Renal cortex interstitium (tissue), 11 donors: ENCODE measurements around the gene FARS2. TPM values are rescaled to one million over a fixed set of nuclear protein-coding genes. Genes with fewer than 3 reads are reported as not detected.

Source experiments
- DNase-seq, 11 donors: peaks; one replicate each; pipeline ENCODE4 v3.0.0-alpha.2; 2013; ENCODE audit warnings: low read depth in 9 of 11, low spot score in 4 of 11; ENCODE audit errors: extremely low read depth in 1 of 11
- polyA plus RNA-seq, 3 donors: library from polyadenylated mRNA; unstranded; fragments of 120-200 nt; gene quantifications; one replicate each; pipeline ENCODE4 v1.2.1, GENCODE V29; 2013; ENCODE audit not compliant: insufficient read length in 3 of 3

The FARS2 gene
- polyA plus RNA-seq, 3 donors = 18.9 to 21.7 (median 20.0) TPM

DNA sequence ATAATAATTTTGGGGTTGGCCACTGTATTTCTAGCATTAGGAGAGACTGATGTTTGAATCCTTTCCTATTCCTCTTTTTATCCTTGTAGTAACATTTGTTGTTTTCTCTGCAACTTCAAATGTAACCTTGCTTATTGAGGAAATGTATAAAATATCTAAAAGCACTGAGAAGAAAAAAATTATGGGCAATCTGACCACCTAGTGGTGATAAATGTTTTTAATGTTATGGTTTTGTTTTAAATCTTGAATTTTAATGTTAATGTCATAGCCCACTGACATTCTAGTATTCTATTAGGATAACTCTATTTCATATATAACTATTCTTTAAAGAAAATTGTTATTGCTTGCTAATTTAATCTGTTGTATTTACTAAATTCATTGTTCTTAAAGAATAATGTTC is 134.4 kb downstream of the FARS2 start:
- DNase-seq = no peak

DNA sequence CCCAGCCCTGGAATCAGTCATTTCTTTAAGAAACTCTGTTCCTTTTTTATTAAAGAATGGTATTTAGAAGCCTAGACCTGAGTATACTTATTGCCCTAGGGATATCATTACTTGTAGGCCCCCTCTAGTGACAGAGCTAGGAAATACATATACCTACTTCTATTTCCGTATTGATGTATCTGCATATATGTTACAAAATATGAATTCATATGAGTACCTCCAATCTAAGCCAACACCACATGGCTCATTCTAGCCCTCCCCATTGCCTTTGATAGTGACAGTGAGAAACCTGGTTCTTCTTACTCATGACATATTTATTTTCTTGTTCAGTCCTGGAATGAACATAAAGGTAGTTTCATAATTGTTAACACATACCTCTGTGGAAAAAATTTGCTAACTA is 137.2 kb downstream of the FARS2 start:
- no peak for DNase-seq

DNA sequence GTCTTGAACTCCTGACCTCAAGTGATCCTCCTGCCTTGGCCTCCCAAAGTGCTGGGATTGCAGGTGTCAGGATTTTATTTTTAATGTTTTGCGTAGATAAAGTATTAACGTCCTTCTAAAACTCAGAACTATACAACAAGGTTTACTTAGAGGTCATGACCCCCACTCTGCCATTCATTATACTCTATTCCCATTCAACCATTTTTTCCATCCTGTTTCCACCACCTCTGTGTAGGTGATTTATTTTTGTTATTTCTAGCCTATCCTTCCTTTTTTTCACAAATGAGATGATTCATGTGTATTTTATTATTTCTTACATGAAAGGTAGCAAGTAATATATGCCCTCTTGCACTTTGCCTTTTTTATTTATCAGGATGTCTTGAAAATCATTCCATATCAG is 138.1 kb downstream of the FARS2 start:
- no peak for DNase-seq

DNA sequence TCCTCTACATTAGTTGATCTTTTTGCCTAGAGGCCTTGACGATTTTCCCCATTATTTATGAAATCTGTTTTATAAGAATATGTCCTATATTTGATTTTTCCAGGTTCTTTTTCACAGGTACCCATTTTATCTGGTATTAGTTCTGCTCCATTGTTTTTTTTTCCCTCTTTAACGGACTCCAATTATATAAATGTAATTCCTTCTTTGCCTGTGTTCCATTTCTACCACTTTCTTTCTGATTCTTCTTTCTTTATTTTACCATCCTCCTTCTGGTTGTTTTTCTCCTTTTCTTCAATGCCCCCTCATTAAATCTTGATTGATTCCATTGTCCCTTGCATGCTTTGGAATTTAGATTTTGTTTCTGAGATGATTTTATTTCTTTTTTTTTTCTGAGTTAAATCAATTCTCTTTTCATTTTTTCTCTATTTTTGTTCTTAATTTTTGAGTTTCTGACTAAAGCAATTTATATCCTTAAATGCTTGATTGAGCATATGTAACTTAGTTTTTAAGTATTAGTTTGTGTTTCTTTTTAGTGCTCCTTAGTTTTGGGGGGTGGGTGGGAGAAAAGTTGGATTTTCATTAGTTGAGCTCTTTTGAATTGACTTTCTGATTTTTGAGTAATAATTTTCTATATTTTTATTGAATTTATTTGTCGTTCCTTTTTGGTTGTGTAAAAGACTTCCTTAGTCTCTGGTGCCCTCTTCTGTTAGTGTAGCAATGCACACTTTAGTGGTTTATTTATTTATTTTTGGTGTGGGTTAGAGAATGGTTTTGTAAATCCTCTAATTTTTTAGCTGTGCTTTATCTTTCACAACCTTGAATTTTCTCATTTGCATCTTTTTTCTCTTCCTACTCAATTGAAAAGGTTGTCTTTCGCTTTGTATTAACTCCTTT is 140.8 kb downstream of the FARS2 start:
- no peak for DNase-seq

DNA sequence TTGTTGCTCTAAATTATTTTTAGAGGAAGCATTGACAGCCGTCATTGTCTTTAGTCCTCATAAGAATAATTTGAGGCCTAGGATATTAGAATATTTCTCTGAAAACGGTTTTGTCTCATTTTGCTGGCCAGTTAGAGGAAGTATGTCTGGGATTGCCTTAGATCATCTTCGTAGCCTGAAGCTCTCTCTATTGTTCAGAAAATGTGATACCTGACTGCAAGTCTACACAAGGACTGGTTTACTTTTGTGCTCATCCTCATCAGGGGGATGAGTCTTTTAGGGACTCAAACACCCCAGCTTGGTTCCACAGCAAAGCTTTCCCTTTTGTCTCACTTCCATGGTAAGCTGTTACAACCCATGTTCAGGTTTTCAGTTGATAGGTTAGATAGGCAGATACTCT is 141.8 kb downstream of the FARS2 start:
- DNase-seq = no peak

DNA sequence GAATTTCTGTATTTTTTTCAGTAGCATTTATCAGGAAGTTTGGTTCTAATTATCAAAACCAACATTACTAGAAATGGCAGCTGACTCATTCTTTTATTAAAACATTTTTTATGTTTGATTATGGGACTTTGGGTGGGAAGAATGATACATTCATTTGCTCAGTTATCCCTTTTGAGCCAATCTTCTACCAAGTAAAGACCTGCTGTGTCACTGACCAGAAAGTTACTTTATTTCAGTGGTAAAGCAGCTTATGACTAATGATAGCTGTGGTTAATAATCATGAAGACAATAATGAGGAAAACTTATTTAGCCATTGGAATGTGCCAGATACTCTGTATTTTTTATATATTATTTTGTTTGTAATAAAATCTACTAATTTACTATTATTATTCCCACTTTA is 142.3 kb downstream of the FARS2 start:
- no peak for DNase-seq

DNA sequence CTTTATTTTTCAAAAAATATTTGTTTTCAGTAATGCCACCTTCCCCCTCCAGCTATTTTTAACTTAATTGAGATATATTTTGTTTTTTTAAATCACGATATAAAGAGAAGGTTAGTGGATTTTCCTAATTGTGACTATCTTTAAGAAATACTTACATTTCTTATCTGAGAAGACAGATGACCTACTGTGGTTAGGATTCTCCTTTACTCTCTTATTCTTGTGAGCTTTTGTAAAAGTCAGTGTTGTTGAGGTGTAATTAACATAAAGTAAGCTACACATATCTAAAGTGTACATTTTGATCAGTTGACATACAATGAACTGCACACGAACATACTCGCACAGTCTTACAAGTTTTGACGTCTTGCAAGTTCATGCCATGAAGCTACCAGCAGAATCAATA is 144.7 kb downstream of the FARS2 start:
- no peak for DNase-seq

DNA sequence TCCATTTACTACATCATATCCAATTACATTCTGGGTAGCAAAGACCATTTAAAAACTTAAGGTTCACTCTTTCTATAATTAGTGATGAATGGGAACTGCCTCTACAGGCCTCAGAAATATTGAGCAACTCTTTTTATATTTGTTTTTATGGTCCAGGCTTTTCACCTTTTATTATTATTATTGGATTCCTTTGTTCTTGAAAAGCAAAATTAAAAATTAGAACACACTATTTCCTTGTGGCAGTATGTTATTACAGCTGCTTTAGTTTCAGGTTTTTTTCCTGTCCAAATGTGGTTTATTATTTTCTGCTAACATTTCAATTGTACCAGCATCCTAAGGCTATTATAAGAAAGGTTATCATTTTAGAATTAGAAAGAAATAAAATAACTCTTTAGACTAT is 150.1 kb downstream of the FARS2 start:
- no peak for DNase-seq

DNA sequence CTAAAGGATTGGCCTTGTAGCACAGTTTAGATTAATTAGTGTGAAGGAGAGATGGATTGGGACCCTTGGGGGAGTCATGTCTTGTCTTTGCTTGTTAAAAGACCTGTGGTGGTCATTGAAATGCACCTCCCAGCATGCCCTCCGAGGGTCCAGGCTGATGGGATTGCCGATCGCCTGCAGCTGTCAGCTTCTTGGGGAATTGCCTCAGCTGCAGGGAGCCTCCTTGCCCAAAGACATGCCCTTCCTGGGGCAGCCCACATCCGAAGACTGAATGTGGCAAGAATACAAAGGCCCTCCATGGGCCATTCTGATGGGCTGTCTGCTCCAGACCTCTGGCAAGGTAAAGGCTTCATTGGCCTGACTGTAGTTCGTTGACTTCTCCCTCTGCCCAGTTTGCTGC is 150.7 kb downstream of the FARS2 start:
- DNase-seq = no peak

DNA sequence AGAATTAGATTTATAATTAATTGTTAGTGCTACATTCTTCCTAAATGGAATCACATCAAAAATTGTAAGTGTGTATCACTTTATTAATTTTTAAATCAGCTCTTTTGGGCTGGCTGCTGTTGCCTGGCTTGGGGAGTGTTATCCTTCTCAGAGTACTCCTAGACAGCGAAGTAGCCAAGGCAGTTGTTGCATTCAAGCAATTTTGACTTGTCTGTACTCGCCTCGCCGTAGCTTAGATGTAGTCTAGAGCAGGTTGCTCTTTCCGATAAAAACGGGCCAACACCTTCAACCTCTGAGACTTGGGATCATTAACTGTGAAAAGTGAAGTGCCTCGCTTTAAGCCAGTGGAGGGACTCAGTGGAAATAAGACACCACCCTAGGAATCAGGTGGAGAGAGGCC is 151.3 kb downstream of the FARS2 start:
- DNase-seq = no peak

DNA sequence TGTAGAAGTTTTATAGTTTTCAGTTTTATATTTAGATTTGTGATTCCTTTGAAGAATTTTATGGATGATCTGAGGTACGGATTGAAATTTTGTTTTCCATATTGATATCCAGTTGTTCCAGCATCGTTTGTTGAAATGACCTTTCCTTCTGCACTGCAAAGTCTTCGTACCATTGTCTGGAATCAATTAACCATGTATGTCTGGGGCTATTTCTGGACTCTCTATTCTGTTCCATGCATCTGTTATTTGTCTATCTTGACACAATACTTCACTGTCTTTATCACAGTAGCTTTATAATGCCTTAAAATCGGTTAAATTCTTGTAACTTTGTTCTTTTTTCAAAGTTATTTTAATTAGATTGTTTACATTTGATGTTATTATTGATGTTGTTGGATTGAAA is 154.9 kb downstream of the FARS2 start:
- DNase-seq = no peak

DNA sequence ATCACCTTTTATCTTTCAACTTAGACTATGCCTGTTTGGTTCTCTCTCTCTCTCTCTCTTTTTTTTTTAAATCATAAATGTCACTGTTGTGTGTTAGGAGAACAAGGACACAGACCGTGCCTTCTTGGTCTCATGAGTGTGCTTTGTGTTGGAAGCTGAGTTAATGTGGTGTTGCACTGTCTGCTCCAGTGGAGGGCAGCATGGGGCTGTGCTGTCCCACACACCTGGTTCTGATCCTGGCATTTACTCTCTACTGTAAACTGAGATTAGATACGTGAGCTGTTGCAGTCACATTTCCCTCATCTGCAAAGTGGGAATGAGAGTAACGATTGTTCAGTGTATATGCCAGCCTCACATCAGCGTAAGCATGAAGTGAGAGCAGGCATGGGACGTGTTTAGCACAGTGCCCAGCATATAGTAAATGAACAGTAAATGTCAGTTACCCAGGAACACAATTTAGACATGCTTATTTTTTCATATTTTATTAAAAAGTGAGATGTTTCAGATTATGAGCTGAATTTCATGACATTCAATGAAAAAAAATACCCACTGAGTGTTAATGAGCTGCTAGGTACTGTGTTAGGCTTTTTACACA is 161.1 kb downstream of the FARS2 start:
- DNase-seq = no peak

DNA sequence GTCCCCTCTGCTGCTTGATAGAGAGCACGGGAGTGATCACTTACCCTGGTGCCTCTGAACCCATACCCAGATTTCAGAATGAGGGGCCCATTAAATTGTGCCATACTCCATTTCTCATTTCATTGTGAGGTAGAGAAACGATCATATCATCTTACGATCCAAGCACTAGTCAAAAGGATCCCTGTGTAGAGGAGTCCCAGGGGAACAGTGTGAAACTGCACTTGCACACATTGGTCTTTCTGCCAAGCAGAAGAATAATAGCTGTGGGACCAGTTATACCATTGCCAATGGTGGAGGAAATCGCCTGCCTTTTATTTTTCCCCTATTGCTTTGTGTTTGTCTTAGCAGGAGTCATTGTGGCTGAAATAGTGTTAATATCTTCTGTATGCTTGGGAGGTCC is 161.9 kb downstream of the FARS2 start:
- DNase-seq = no peak

DNA sequence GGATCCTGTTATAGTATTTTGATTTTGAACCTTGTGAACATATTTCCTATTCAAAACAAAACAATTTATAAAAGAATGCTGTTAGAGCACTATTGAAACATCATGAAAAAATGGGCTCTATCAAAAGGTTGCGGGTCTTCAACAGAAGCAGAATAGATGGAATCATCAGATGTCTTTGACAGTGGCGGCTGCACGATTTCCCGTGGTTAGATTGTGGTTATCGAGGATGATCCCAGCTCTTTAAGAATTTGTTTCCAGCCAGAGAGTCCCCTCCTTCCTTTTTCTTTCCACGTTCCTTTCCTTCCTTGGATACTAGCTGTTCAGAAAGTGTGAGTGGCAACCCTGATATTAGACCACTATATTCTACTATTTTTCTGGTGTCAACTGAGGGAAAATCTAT is 163.4 kb downstream of the FARS2 start:
- no peak for DNase-seq

DNA sequence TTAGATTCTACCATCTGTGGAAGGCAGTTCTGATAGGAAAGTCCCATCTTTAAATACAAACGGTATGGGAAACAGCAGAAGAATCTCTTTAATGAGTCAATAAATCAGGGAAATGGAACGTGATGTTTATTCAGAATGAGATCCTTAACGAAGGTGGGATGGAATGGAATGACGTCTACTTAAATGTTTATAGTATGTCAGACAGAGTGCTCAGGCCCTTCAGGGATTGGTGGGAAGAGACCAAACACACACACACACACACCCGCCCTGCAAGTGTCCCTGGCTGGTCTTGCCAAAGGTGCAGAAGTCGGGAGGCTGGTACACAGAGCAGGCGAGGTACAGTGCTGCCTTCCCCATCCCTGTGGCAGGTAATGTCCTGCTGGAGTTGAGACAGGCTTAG is 164.0 kb downstream of the FARS2 start:
- no peak for DNase-seq

DNA sequence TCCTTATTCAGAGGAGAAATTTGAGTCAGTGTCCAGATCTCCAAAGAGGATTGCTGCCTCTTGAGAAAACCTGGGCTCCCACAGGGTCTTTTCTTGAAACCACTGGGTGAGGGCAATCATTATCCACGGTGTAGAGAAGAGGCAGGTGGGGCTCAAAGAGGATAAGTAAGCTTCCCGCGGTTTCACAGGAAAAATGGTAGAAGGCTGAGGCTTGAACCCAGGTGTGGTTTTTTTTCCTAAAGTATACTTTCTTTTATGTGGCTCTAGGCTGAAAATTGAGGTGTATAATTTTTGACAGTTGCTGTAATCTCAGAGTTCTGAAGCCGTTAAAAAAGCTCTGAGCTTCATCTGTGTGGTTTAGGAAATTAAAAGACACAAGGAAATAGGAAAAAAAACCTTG is 164.5 kb downstream of the FARS2 start:
- no peak for DNase-seq

DNA sequence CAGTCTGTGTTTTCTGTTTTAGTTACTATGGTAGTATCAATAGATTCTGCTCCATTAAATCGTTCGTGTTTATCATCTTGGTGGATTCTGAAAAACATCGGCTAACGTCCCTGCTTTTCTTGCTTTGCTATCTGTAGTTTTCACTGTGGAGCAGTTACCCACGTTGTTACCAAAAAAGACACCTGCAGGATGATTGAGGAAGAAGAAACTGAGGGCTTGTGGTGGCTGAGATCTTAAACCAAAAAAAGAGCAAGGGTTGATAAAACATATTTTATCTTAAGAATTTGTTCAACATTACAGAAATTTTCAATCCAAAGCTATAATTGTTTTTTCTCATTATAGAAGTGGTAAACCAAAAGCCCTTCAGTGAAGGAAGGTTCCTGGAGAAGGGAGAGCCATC is 166.3 kb downstream of the FARS2 start:
- DNase-seq = no peak

DNA sequence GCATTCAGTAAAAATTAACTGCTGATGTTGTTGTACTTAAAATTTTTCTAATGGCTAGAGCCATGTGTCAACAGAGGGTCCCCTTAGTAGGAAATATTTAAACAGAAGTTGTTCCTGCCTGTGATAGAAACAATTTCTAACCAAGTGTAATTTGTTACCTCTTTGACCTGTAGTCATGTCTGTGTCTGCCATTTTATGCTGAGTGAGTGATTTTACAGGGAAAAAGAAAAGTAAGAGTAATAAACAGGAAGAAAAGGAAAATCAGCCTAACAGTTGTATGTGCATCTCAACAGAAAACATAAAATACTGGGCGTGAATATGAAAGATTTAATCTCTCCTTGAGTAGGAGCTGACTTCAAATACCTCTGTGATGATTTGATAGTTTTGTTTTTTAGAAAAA is 172.0 kb downstream of the FARS2 start:
- no peak for DNase-seq

DNA sequence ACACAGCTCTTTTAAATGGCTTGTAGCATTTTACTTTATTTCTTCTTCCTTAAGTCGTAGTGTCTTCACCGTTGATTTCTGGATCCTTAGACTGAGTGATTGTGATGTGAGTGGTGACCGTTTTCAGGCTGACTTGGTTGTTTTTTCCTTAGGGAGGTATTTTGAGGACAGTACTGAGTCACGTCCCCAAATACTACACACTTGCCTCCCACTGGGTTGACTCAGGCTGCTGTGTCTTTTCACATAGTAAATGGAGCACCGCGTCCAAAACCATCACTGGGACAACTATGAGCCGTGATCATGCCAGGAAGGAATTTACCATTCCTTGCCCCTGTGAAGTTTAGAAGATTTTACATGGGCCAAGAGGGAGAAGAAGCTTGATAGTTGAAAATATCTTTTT is 174.1 kb downstream of the FARS2 start:
- DNase-seq = no peak

DNA sequence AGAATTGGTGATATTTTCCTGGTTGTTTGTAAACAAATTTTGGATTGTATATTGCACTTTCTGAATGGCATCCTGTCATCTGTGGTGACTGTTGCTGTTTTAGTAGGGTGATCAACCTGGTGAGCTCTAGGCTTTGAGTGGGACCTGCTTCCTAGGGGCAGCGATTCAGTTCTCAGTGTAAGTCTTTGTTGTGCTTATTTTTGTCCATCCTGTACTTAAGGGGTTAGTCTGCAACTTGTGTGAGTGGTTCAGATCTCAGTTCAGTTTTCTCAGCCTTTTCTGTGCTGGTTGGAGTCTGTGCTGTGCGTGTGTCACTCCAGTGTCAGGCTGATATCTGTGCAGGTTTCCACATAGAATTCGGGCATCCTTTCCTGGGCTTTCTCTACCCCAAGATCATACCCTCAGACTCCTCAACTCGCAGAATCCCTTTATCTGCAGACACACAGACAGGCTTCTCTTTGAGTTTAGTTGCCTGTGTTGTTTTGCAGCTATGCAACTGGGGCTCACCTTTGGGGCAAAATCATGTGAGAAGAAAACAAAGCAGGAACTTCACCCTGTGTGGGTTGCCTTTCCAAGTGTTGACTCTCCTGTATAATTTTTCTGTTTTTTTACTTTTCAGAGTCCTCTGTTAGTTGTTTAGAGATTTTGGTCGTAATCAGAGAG is 177.7 kb downstream of the FARS2 start:
- DNase-seq = no peak
